ENCODE measurements around the gene FBXL17.

Gene FBXL17

DNA sequence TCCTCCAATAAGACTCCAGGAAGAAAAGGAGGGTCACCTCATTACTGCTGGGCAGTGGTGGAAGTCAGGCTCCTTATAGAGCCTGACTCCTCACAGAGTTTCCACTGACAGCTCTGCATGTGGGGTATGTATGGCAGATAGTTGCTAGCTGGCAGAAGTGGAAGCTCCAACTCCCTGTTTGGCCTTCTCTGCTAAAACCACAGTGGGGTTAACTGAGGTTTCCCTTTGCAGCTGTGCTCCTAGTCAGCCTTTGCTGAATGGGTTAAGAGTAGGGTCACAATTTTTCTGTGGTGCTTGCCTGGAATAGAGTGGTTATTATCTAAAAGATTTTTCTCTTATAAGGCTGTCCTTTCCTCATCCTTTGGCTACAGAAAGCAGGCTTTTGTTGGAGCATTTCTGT lies 327.5 kb downstream of the FBXL17 start:
- TF ChIP-seq, protein P1, sequence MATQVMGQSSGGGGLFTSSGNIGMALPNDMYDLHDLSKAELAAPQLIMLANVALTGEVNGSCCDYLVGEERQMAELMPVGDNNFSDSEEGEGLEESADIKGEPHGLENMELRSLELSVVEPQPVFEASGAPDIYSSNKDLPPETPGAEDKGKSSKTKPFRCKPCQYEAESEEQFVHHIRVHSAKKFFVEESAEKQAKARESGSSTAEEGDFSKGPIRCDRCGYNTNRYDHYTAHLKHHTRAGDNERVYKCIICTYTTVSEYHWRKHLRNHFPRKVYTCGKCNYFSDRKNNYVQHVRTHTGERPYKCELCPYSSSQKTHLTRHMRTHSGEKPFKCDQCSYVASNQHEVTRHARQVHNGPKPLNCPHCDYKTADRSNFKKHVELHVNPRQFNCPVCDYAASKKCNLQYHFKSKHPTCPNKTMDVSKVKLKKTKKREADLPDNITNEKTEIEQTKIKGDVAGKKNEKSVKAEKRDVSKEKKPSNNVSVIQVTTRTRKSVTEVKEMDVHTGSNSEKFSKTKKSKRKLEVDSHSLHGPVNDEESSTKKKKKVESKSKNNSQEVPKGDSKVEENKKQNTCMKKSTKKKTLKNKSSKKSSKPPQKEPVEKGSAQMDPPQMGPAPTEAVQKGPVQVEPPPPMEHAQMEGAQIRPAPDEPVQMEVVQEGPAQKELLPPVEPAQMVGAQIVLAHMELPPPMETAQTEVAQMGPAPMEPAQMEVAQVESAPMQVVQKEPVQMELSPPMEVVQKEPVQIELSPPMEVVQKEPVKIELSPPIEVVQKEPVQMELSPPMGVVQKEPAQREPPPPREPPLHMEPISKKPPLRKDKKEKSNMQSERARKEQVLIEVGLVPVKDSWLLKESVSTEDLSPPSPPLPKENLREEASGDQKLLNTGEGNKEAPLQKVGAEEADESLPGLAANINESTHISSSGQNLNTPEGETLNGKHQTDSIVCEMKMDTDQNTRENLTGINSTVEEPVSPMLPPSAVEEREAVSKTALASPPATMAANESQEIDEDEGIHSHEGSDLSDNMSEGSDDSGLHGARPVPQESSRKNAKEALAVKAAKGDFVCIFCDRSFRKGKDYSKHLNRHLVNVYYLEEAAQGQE (IDR thresholded peaks at IDR 0.05; ENCODE audit: insufficient read depth in 1 of 2, low read depth in 2 of 2, low read length in 2 of 2) = no peak
- no peak for TF ChIP-seq POLR2AphosphoS5 (IDR thresholded peaks at IDR 0.05; ENCODE audit: low read depth, low read length)
- TF ChIP-seq TAF1 (IDR thresholded peaks at IDR 0.05; ENCODE audit: borderline replicate concordance, insufficient read depth, low read length) = no peak
- TF ChIP-seq SIN3A (IDR thresholded peaks at IDR 0.05; ENCODE audit: borderline replicate concordance, insufficient read depth, low read length) = no peak
- no peak for TF ChIP-seq FOXP2 (optimal IDR thresholded peaks at IDR 0.05; ENCODE audit: borderline replicate concordance, extremely low read depth, extremely low read length, insufficient read depth)

DNA sequence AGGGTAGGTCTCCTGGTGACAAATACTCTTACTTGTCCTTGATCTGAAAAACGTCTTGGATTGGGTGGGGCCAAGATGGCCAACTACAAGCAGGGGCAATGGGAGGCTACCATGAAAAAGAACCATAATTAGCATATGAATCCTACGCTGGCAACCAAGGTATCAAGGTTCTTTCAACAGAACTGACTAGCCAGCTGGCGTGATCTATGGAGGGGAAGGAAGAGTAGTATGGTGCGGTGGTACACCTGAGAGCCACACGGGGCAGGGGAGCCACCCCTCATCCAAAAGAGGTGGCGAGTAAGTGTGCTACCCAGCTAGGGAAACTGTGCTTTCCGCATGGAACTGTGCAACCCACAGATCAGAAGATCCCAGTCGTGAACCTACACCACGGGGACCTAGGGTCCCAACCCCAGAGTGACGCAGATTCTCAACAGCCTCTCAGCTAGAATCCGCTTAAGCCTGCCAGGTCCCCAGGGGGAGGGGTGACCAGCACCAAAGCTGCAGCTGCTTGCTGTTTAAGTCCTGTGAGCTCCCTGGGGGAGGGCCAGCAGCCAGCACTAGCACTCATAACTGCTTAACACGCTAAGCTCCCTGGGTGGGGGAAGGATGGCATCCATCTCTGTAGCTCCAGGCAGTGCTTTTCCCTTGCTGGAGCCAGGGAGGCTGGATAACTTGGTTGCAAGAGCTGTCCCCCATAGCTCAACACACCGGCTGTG lies 334.8 kb downstream of the FBXL17 start:
- TF ChIP-seq POLR2AphosphoS5 (IDR thresholded peaks at IDR 0.05; ENCODE audit: low read depth, low read length) (no peak), SIN3A (IDR thresholded peaks at IDR 0.05; ENCODE audit: borderline replicate concordance, insufficient read depth, low read length) (no peak), FOXP2 (optimal IDR thresholded peaks at IDR 0.05; ENCODE audit: borderline replicate concordance, extremely low read depth, extremely low read length, insufficient read depth) (no peak)
- TF ChIP-seq, protein P1 (IDR thresholded peaks at IDR 0.05; ENCODE audit: insufficient read depth in 1 of 2, low read depth in 2 of 2, low read length in 2 of 2) = no peak

DNA sequence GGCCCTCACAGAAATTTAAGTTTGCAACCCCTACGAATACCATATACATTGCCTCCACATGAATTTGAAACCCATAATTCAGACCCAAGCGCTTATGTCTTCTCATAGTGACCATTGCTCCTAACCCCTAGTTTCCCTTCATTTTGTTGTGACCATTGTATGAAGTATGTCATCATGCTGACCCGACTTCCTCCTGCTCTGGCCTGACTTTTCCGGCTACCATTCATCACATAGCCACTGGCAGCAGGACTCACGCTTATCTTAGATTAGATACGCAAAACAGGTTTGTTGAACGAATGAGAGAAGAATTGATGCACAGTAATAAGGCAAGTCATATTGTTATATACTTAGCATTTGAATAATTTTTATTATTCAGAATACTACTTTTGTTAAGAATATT lies 345.4 kb downstream of the FBXL17 start:
- TF ChIP-seq, protein P1 (IDR thresholded peaks at IDR 0.05; ENCODE audit: insufficient read depth in 1 of 2, low read depth in 2 of 2, low read length in 2 of 2) = no peak
- TF ChIP-seq FOXP2 (optimal IDR thresholded peaks at IDR 0.05; ENCODE audit: borderline replicate concordance, extremely low read depth, extremely low read length, insufficient read depth) = no peak
- TF ChIP-seq TAF1 (IDR thresholded peaks at IDR 0.05; ENCODE audit: borderline replicate concordance, insufficient read depth, low read length) = no peak
- TF ChIP-seq SIN3A (IDR thresholded peaks at IDR 0.05; ENCODE audit: borderline replicate concordance, insufficient read depth, low read length) = no peak
- no peak for TF ChIP-seq POLR2AphosphoS5 (IDR thresholded peaks at IDR 0.05; ENCODE audit: low read depth, low read length)

DNA sequence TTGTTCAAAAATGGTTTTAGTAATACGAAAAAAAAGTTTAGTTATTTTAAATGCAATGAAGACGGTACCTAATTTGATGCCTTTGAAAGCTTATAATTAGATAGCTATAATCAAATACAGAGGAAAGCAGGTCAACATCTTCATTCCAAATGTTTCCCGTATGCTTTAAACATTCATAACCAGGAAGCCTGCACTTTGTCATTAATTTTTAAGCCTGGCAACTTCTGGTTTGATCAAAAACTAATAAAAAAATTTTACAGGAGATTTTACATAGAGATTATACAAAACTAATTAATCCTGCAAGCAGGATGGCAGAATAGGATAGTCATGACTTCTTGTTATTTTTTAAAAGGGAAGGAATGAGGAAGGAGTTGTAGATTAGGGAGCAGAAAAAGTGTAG lies 353.0 kb downstream of the FBXL17 start:
- no peak for TF ChIP-seq POLR2AphosphoS5 (IDR thresholded peaks at IDR 0.05; ENCODE audit: low read depth, low read length)
- TF ChIP-seq SIN3A (IDR thresholded peaks at IDR 0.05; ENCODE audit: borderline replicate concordance, insufficient read depth, low read length) = no peak
- TF ChIP-seq, protein P1 (IDR thresholded peaks at IDR 0.05; ENCODE audit: insufficient read depth in 1 of 2, low read depth in 2 of 2, low read length in 2 of 2) = no peak
- TF ChIP-seq TAF1 (IDR thresholded peaks at IDR 0.05; ENCODE audit: borderline replicate concordance, insufficient read depth, low read length) = no peak

DNA sequence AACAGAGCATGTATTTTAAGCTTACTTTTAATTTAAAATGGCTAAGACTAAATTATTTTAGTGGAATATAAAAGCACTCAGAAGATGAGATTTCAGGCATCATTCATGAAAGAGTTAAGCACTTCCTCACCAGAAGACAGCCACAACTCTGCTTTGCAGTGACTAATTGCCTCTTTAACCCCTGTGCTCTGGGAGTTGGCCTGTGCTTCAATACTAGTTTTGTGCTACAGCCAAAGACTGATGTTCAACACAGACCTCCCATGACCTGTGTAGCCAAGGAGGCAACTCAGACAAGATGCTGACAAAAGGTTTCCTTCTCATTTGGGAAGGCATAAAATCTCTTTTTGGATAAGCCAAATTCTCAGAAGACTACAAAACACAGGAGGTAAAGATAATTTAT lies 353.5 kb downstream of the FBXL17 start:
- no peak for TF ChIP-seq POLR2AphosphoS5 (IDR thresholded peaks at IDR 0.05; ENCODE audit: low read depth, low read length)
- TF ChIP-seq, protein P1 (IDR thresholded peaks at IDR 0.05; ENCODE audit: insufficient read depth in 1 of 2, low read depth in 2 of 2, low read length in 2 of 2) = no peak
- no peak for TF ChIP-seq FOXP2 (optimal IDR thresholded peaks at IDR 0.05; ENCODE audit: borderline replicate concordance, extremely low read depth, extremely low read length, insufficient read depth)
- no peak for TF ChIP-seq SIN3A (IDR thresholded peaks at IDR 0.05; ENCODE audit: borderline replicate concordance, insufficient read depth, low read length)
- TF ChIP-seq TAF1 (IDR thresholded peaks at IDR 0.05; ENCODE audit: borderline replicate concordance, insufficient read depth, low read length) = no peak
